ENCODE results near the gene WIZ. TPM values are rescaled to one million over a fixed set of nuclear protein-coding genes. Genes with fewer than 3 reads are reported as not detected.

WIZ gene
- total and polyA plus RNA-seq, 2 of the 8 experiments (the other 6 are each of a cell fraction or from before 2014, with no cell fraction given), result 12.5 to 33.2 TPM

DNA sequence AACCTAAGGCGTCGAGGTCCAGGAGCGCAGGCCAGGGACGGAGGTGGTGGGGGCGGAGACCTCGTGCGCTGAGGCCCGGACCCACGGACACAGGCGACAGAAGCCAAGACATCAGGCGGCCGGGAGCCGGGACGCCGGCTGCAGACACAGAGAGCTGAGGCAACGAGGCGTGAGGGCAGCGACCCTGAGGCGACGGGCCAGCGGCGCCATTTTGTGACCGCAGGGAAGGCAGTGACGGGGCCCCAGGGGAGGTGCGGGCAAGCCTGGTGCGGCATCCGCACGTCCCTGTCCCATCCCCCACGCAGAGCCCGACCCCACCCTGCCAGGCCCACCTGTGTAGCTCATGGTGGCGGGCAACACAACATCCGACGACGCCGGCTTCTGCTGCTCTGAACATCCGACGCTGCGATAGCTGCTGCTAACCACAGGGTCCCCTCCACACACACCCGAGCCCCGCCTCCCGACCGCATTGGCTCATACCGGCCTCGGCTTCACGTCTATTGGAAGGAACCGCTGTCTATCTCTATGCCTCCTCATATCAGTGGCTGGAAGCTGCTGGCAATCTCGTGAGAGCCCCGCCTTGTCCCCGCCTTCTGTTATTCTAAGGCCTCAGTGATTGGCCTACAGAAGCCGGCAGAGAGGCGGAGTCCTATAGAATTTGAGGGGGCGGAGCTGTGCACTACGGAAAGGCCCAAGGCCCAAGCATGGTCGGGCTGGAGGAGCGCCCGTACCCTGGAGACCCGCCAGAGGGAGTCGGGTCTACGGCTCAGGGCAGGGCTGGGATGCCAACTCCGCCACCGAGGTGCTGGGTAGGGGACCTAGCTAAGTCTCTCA lies 31.0 kb downstream of the WIZ start, which contains the start of gene AKAP8L (continued):
- TF ChIP-seq, protein P1, sequence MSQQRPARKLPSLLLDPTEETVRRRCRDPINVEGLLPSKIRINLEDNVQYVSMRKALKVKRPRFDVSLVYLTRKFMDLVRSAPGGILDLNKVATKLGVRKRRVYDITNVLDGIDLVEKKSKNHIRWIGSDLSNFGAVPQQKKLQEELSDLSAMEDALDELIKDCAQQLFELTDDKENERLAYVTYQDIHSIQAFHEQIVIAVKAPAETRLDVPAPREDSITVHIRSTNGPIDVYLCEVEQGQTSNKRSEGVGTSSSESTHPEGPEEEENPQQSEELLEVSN (IDR thresholded peaks at IDR 0.05), result no peak
- TF ChIP-seq RAD21 (IDR thresholded peaks at IDR 0.05 in 1 of 2, conservative IDR thresholded peaks at IDR 0.05 in 1 of 2; ENCODE audit: low read depth in 2 of 2, low read length in 2 of 2) (peak; percentile 78 to 81), KDM5A (IDR thresholded peaks at IDR 0.05; ENCODE audit: low read length) (peak; percentile 75), GABPA (IDR thresholded peaks at IDR 0.05; ENCODE audit: borderline replicate concordance, insufficient read depth, low read length) (no peak), SP4 (IDR thresholded peaks at IDR 0.05; ENCODE audit: low read length) (peak; percentile 98), RNF2 (IDR thresholded peaks at IDR 0.05; ENCODE audit: borderline replicate concordance, low read depth, low read length, missing control alignments, poor library complexity, severe bottlenecking) (no peak), YY1 (IDR thresholded peaks at IDR 0.05; ENCODE audit: low read depth, low read length) (peak; percentile 95), GTF2F1 (IDR thresholded peaks at IDR 0.05; ENCODE audit: borderline replicate concordance, low read depth, low read length) (no peak), ZNF274 (IDR thresholded peaks at IDR 0.05; ENCODE audit: borderline replicate concordance, extremely low read depth, low read length) (no peak), NANOG (IDR thresholded peaks at IDR 0.05; ENCODE audit: insufficient read depth, low read depth, low read length, poor library complexity, severe bottlenecking) (no peak), CHD2 (IDR thresholded peaks at IDR 0.05; ENCODE audit: low read length) (peak; percentile 97), EGR1 (IDR thresholded peaks at IDR 0.05; ENCODE audit: borderline replicate concordance, low read depth, low read length) (peak; percentile 88), CEBPB (IDR thresholded peaks at IDR 0.05; ENCODE audit: low read depth, low read length) (no peak), BRCA1 (IDR thresholded peaks at IDR 0.05; ENCODE audit: low read depth, low read length) (no peak), BCL11A (IDR thresholded peaks at IDR 0.05; ENCODE audit: low read depth in 2 of 2, low read length in 2 of 2) (no peak), SIN3A (conservative IDR thresholded peaks at IDR 0.05 in 1 of 2, IDR thresholded peaks at IDR 0.05 in 1 of 2; ENCODE audit: low read depth in 1 of 2, low read length in 2 of 2) (peak; percentile 38 to 83; a peak in 2 of 4 replicates), SIRT6 (IDR thresholded peaks at IDR 0.05; ENCODE audit: low read length) (no peak), TCF12 (IDR thresholded peaks at IDR 0.05; ENCODE audit: low read depth, low read length) (no peak), SP1 (IDR thresholded peaks at IDR 0.05; ENCODE audit: low read depth, low read length) (peak; percentile 100), TAF1 (IDR thresholded peaks at IDR 0.05; ENCODE audit: low read depth, low read length) (peak; percentile 95), SRF (IDR thresholded peaks at IDR 0.05; ENCODE audit: low read depth, low read length) (no peak), SIX5 (IDR thresholded peaks at IDR 0.05; ENCODE audit: low read depth, low read length) (no peak), MAFK (IDR thresholded peaks at IDR 0.05; ENCODE audit: low read depth, low read length) (no peak)
- TF ChIP-seq, protein P2, sequence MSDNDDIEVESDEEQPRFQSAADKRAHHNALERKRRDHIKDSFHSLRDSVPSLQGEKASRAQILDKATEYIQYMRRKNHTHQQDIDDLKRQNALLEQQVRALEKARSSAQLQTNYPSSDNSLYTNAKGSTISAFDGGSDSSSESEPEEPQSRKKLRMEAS (IDR thresholded peaks at IDR 0.05), result peak; percentile 64; the same call in 1 of the 2 replicates

Measured in H1 (cell line).